HG03039 (cell line): ENCODE results near the gene CYP2C18.
"Not testable (repeated sequence)": the region's sequence is repeated elsewhere in the genome, so short reads cannot be mapped to it uniquely, and the experiment has no call there.

ENCODE experiments used
- ATAC-seq: cut with Tn5 transposase; IDR thresholded peaks from one replicate; pipeline ENCODE4 v1.9.1; 2021; ENCODE audit warnings: mild to moderate bottlenecking, moderate library complexity; ENCODE audit not compliant: unreplicated experiment

CYP2C18 gene

GRCh38 chr10:94738588-94738987 is 55.1 kb downstream of the CYP2C18 start:
- ATAC-seq = no peak

GRCh38 chr10:94747137-94747536 is 63.6 kb downstream of the CYP2C18 start:
- ATAC-seq = no peak

DNA sequence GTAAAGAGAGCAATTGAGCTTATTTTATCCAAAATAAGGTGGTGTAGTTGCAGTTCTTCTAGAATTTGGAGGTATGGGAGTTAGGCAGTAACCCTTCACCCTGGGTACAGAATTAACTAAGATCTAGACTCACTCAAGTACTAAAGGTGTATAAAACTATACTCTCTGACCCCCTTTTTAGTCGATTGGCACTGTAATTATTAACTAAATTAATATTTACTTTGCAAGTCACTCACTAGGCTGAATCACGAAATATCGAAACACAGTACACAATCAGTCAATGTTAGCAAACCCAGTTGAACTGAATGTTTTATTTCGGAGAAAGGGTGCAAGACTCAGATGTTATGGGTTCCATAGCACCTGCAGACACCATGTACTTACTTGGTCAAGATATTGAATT is 64.3 kb downstream of the CYP2C18 start:
- no peak for ATAC-seq

GRCh38 chr10:94757916-94758315 is 74.4 kb downstream of the CYP2C18 start:
- ATAC-seq = no peak

DNA sequence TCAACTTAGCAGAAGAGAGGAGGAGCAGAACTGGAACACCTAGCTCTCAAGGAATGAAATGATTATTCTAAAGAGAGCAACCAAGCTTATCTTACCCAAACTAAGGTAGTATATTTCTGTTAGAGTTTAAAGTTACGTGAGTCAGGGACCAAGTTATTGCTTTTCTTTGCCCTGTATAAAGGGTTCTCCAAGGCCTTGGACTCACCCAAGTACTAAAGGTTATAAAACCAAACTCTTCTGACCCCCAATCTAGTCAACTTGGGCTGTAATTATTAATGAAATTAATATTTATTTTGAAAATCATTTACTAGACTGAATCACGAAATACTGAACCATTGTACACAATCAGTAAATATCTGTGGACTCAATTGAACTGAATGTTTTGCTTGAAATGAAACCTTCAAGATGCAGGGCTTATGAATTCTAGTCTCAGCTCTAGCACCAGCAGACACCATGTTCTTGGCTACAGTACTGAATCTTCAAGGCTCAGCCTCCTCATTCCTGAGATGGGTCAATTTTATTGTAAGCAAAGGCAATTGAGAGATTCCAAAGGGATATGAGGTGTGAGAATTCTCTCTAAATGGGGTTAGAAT is 77.2 kb downstream of the CYP2C18 start:
- no peak for ATAC-seq

- no peak for ATAC-seq
These were observed 78.9 kb downstream of the CYP2C18 start, which contains the start of gene CYP2C19 for GRCh38 chr10:94762393-94762792. Gene CYP2C19, plus strand, starts transcription at chr10:94762681. Its CDS starts 25 bp downstream, at chr10:94762706.

GRCh38 chr10:94775425-94775824 is 91.9 kb downstream of the CYP2C18 start:
- not testable (repeated sequence) for ATAC-seq

GRCh38 chr10:94777886-94778458 is 94.4 kb downstream of the CYP2C18 start:
- ATAC-seq = no peak

DNA sequence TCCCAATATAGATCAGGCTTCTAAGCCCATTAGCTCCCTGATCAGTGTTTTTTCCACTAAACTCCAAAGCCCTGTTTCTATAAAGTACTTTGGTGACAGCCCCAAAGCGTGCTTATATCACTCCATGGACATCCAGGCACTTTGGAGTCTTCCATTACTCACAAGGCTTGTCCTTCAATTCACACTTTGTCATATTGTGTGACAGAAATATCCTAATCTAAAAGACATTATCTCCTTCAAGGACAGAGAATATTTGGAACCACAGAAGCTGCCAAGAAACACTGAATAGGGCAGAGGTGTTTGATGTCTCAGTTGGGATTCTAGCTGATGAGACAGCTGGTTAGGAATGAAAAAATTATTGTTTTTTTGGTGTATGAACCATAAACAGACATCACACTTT is 97.3 kb downstream of the CYP2C18 start:
- ATAC-seq = no peak

GRCh38 chr10:94784256-94784655 is 100.7 kb downstream of the CYP2C18 start:
- ATAC-seq = no peak

- no peak for ATAC-seq
These were observed 101.7 kb downstream of the CYP2C18 start for GRCh38 chr10:94785211-94785610.
